K562 (cell line): Measurements from ENCODE around the gene ITPRID2. TPM values are rescaled to one million over a fixed set of nuclear protein-coding genes. Genes with fewer than 3 reads are reported as not detected.

Experiments
- ARID2 ChIP-seq: fragments of 450-650 bp; IDR thresholded peaks from 2 replicates; pipeline ENCODE4 v1.6.1; 2017; ENCODE audit warnings: antibody characterized with exemption, mild to moderate bottlenecking
- CC2D1A ChIP-seq: fragments of 450-650 bp; IDR thresholded peaks from 2 replicates; pipeline ENCODE4 v1.6.1; 2017; ENCODE audit warnings: mild to moderate bottlenecking
- DDX20 ChIP-seq: fragments of 450-650 bp; IDR thresholded peaks from 2 replicates; pipeline ENCODE4 v1.6.1; 2016; ENCODE audit warnings: missing genetic modification characterization, low read depth, mild to moderate bottlenecking, missing compliant biosample characterization, moderate library complexity
- DNMT1 ChIP-seq: fragments of 450-650 bp; IDR thresholded peaks from 2 replicates; pipeline ENCODE4 v1.6.1; 2016; ENCODE audit warnings: antibody characterized with exemption, mild to moderate bottlenecking
- GTF2A2 ChIP-seq: IDR thresholded peaks from 2 replicates; pipeline ENCODE4 v1.6.1; 2016; ENCODE audit warnings: mild to moderate bottlenecking, missing genetic modification characterization, missing compliant biosample characterization
- HDAC8 ChIP-seq: fragments of 450-650 bp; IDR thresholded peaks from 2 replicates; pipeline ENCODE4 v1.6.1; 2016; ENCODE audit warnings: mild to moderate bottlenecking, missing genetic modification characterization, moderate library complexity, missing compliant biosample characterization
- HEY1 ChIP-seq: fragments of 250-450 bp; sonication (Bioruptor Pico); IDR thresholded peaks from 2 replicates; pipeline ENCODE4 v1.5.0; 2020; ENCODE audit warnings: mild to moderate bottlenecking, moderate library complexity, borderline replicate concordance
- HMBOX1 ChIP-seq: sonication (generic); IDR thresholded peaks from 2 replicates; pipeline ENCODE4 v1.6.1; 2016
- KHSRP ChIP-seq: fragments of 450-650 bp; IDR thresholded peaks from 2 replicates; pipeline ENCODE4 v1.6.1; 2017
- MBD2 ChIP-seq: sonication (generic); IDR thresholded peaks from 2 replicates; pipeline ENCODE4 v1.6.1; 2016; ENCODE audit warnings: low read depth, borderline replicate concordance
- NFE2L1 ChIP-seq: fragments of 450-650 bp; IDR thresholded peaks from 2 replicates; pipeline ENCODE4 v1.6.1; 2016; ENCODE audit warnings: missing genetic modification characterization, low read depth, mild to moderate bottlenecking, missing compliant biosample characterization, moderate library complexity, borderline replicate concordance
- RCOR1 ChIP-seq, 2 experiments: IDR thresholded peaks; 2 replicates each; pipeline ENCODE4 v1.6.1; 2012; ENCODE audit warnings: low read depth in 2 of 2, low read length in 2 of 2, borderline replicate concordance in 1 of 2, improper control_type of control experiment in 1 of 2
- RREB1 ChIP-seq: fragments of 250-450 bp; sonication (Bioruptor Pico); IDR thresholded peaks from 2 replicates; pipeline ENCODE4 v1.4.0; 2020
- SLC30A9 ChIP-seq: fragments of 250-450 bp; sonication (Bioruptor Pico); IDR thresholded peaks from 2 replicates; pipeline ENCODE4 v1.8.0; 2022; ENCODE audit warnings: mild to moderate bottlenecking, moderate library complexity
- SREBF1 ChIP-seq: fragments of 150-350 bp; IDR thresholded peaks from 2 replicates; pipeline ENCODE4 v1.6.1; 2014; ENCODE audit warnings: antibody characterized with exemption, low read depth, low read length, borderline replicate concordance
- SUPT5H ChIP-seq: fragments of 450-650 bp; IDR thresholded peaks from 2 replicates; pipeline ENCODE4 v1.6.1; 2016
- TAL1 ChIP-seq: fragments of 450-650 bp; IDR thresholded peaks from 2 replicates; pipeline ENCODE4 v1.6.1; 2016; ENCODE audit warnings: mild to moderate bottlenecking
- USF1 ChIP-seq: sonication (generic); formaldehyde crosslinking; IDR thresholded peaks from 2 replicates; pipeline ENCODE4 v1.9.0; 2022; ENCODE audit warnings: mild to moderate bottlenecking, missing genetic modification reagents
- XRCC4 ChIP-seq: IDR thresholded peaks from one replicate; pipeline ENCODE4 v1.6.1; 2011; ENCODE audit not compliant: insufficient read depth, insufficient read length; ENCODE audit errors: extremely low read depth
- ZNF282 ChIP-seq: sonication (generic); formaldehyde crosslinking; IDR thresholded peaks from 2 replicates; pipeline ENCODE4 v1.8.1; 2023; ENCODE audit warnings: missing genetic modification reagents
- ZNF311 ChIP-seq: fragments of 250-450 bp; sonication (Bioruptor Pico); IDR thresholded peaks from 2 replicates; pipeline ENCODE4 v1.4.0; 2020; ENCODE audit warnings: mild to moderate bottlenecking, moderate library complexity
- ZNF316 ChIP-seq: fragments of 450-650 bp; IDR thresholded peaks from 2 replicates; pipeline ENCODE4 v1.6.1; 2016
- ZNF347 ChIP-seq: fragments of 450-650 bp; formaldehyde crosslinking; IDR thresholded peaks from 2 replicates; pipeline ENCODE4 v1.4.0; 2020; ENCODE audit warnings: low read depth, mild to moderate bottlenecking, moderate library complexity
- ZNF431 ChIP-seq: sonication (generic); formaldehyde crosslinking; IDR thresholded peaks from 2 replicates; pipeline ENCODE4 v1.8.0; 2022; ENCODE audit warnings: mild to moderate bottlenecking, missing genetic modification reagents
- polyA plus RNA-seq, 8 experiments: library from polyadenylated mRNA; depleted of rRNA in 4 of 8; stranded (reverse) in 5 of 8; unstranded in 3 of 8; fragments of >200 nt; fragmentation: Nextera tagmentation in 2 of 8; fragmentation: Illumina TruSeq in 1 of 8; extraction: Ambion mirVana in 2 of 8; extraction: Trizol in 1 of 8; gene quantifications; 2 replicates each; pipeline versions ENCODE4 v1.2.1 to v1.2.3, GENCODE V29; 2011 to 2014; ENCODE audit warnings: inconsistent platforms in 1 of 8, missing spikeins in 1 of 8
- total RNA-seq, 7 experiments: library from RNA; depleted of rRNA in 6 of 7; stranded (reverse); fragments of >200 nt in 6 of 7; fragmentation: Illumina TruSeq in 2 of 7; extraction: Trizol in 2 of 7; gene quantifications; 2 replicates each; pipeline versions ENCODE4 v1.2.1 to v1.2.3, GENCODE V29; 2011 to 2021; ENCODE audit warnings: low replicate concordance in 1 of 7

The ITPRID2 gene
- total and polyA plus RNA-seq, 9 of the 15 experiments (the other 6 are each of a cell fraction or from before 2014, with no cell fraction given): 18.5 to 77.8 (median 52.0) TPM

GRCh38 chr2:181891966-181892798 lies 652 bp downstream of the ITPRID2 start (continued):
- TF ChIP-seq SREBF1 (no peak), TAL1 (no peak), HDAC8 (tag) (peak; percentile 47; the same call in 1 of the 2 replicates), DNMT1 (no peak), MBD2 (no peak; the same call in 1 of the 2 replicates), RREB1 (CRISPR knock-in tag) (no peak), ZNF311 (CRISPR knock-in tag) (no peak; the same call in 1 of the 2 replicates), ZNF431 (CRISPR knock-in tag) (peak; percentile 77), KHSRP (no peak), GTF2A2 (no peak), NFE2L1 (tag) (no peak), ARID2 (no peak), ZNF316 (no peak), ZNF347 (CRISPR knock-in tag) (no peak), SLC30A9 (CRISPR knock-in tag) (no peak), DDX20 (no peak), HMBOX1 (no peak), SUPT5H (peak; percentile 64), USF1 (CRISPR knock-in tag) (no peak), XRCC4 (no peak), HEY1 (CRISPR knock-in tag) (no peak), CC2D1A (no peak), RCOR1 (IDR thresholded peaks at IDR 0.05; ENCODE audit: borderline replicate concordance in 1 of 2, low read depth in 2 of 2, low read length in 2 of 2) (no peak), ZNF282 (CRISPR knock-in tag) (no peak; the same call in 1 of the 2 replicates)
